A204.1 (cell line): ENCODE results near the gene CREB5.

ENCODE experiments used
- FAIRE-seq: peaks from 2 replicates; lab custom pipeline; 2012; peaks lifted over from hg19 to GRCh38; lab: Jason Lieb, UNC

Gene CREB5

DNA sequence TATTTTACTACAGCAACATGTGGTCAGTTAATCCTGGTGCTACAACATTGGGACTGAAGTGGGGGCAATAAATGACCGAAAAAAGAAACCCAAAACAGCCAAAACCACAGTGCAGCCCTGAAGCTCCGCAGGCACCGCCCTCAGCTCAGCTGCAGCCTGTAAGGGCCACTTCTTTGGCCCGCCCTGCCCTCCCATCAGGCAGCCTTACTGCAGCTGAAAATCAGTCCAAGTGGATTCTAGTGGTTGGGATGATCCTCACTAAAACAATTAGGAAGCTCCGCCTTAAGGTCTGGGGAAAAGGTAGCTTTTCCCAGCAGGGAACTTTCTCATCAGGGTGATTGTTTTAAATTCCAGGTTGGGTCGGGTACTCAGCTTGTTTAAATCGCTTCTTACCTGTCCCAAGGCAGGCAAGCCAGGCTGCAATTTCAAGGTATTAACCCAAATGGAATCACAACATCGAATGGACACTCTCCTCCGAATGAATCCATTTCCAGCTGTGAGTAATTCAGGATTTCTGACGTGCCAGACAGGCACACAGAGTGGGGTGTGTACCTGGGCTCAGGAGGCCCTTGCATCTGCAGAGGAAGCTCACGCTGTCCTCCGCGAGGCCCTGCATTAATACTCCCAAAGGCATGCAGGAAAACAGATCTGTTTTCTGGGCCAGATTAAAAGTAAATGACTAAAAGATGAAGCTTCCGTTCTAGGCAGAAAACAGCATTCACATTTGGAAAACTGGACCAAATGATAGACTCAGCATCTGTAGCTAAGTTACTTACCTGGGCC is 104.3 kb downstream of the CREB5 start:
- FAIRE-seq, result no peak

DNA sequence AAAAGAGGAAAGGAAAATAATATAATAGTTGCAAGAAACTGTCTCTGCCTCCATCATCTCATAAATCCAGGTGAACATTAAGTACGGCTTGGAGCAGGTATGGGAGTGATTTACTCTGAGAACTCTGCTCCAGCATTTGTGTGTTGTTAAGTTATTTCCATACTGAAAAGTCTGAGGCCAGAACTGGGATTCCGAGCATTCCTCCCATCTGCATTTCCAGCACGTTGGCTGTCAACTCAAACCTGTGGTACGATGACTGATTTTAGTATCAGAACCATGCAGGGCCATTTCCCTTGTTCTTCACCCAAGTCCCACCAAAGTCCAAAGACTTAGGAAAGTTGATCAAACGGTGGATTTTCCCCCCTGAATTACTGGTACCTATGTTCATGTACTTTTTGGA is 104.9 kb downstream of the CREB5 start:
- no peak for FAIRE-seq

GRCh38 chr7:28517606-28518005 is 105.3 kb downstream of the CREB5 start:
- no peak for FAIRE-seq

GRCh38 chr7:28520074-28521015 is 108.0 kb downstream of the CREB5 start:
- FAIRE-seq, result no peak

DNA sequence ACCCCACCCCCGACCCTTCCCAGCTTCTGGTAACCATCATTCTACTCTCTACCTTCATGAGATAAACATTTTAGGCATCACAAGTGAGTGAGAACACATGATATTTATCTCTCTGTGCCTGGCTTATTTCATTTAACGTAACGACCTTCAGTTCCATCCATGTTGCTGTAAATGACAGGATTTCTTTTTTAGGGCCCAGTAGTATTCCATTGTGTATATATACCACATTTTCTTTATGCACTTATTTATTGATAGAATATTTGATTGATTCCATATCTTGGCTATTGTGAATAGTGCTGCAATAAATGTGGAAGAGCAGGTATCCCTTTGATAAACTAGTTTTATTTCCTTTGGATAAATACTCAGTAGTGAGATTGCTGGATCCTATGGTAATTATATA is 112.7 kb downstream of the CREB5 start:
- no peak for FAIRE-seq

DNA sequence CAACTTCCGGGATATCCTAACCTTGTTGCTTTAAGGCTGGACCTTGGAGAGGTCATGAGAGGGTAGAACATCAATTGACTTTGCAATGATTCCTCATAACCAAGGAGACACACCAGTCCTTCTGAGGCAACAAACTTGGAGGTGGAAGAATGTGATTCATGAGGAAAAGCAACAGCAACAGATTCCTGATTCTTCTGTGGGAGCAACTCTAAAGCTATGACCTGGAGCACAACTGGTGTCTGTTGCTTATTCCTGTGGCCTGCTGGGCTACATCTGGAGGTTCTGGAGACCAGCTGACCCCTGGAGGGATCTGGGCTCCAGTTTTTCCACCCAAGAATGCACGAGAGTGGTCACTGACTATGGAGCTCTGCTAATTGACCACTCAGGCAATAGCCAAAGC is 116.6 kb downstream of the CREB5 start:
- no peak for FAIRE-seq

GRCh38 chr7:28529755-28530154 is 117.4 kb downstream of the CREB5 start:
- no peak for FAIRE-seq

DNA sequence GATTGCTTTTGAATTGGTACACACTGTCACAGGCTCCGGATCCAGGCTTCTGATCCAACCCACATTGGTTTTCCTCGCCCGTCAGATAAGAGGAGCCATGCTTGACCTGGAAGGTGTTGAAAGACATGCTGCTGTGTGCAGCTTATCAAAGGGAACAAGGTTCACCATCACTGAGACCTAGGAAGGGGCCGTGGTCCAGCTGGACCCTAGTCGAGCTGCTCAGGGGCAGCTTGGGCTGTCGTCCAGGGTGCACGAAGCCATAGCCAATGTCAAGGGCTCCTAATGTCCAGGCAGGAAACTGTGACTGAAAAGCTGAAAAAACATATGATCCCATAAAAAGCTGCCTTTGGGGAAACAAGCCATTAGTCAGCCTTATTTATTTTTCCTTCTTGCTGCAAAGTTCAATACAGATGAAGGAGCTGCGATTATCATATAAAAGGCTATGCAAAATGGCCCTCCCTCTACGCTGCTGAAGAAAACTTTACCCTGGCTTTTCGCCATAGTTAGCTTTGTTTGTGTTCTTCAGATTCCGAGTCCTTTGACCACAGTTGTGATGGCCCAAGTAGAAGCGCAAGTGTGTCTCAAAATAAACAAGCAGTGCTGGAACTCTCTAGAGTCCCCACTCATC is 118.0 kb downstream of the CREB5 start:
- no peak for FAIRE-seq

GRCh38 chr7:28530803-28531175 is 118.5 kb downstream of the CREB5 start:
- FAIRE-seq, result no peak

DNA sequence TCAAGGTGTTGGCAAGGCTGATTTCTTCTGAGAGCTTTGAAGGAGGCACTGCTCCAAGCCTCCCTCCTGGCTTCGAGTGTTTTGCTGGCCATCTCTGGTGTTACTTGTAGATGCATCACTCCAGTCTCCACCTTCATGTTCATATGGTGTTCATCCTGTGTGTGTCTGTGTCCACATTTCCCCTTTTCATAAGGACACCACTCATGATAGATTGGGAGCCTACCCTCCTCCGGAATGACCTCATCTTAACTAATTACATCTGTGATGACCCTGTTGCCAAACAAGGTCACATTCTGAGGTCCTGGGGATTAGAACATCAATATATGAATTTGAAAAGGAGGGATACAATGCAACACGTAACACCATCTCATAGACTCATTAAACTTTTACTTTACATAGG is 119.0 kb downstream of the CREB5 start:
- FAIRE-seq, result no peak

DNA sequence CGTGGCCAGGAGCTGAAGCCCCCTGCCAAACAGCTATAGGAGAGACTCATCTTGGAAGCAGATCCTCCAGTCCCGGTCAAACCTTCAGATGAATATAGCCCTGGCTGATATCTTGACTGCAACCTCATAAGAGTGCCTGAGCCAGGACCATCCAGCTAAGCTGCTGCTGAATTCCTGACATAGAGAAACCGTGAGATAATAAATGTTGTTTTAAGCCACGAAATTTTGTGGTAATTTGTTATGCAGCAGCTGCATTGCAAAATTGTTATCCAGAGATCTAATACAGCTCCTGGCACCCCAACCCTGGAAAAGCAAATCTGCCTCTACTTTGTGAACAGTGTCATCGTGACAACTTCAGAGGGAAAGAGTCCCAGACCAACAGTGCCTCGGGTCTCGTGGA is 119.9 kb downstream of the CREB5 start:
- FAIRE-seq, result no peak

DNA sequence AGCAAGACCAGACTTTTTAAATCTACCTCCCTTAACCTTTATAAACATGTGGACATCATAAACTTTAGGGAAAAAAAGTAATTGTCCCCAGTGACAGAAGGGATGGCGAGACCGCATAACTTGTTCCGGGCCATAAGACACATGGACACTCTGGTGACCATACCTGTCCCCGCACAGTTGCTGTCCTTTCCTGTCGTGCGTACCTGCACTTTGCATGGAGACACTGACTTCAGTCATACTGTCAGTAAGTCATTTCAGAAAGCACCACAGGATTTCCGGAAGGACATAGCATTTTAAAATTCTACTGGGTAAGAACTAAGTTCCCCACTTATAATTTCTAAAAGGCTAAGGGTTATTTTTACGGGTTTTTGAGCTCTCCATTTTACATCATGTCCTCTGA is 120.9 kb downstream of the CREB5 start:
- FAIRE-seq, result no peak

- no peak for FAIRE-seq
Measured at GRCh38 chr7:28533731-28534531, 121.6 kb downstream of the CREB5 start.

DNA sequence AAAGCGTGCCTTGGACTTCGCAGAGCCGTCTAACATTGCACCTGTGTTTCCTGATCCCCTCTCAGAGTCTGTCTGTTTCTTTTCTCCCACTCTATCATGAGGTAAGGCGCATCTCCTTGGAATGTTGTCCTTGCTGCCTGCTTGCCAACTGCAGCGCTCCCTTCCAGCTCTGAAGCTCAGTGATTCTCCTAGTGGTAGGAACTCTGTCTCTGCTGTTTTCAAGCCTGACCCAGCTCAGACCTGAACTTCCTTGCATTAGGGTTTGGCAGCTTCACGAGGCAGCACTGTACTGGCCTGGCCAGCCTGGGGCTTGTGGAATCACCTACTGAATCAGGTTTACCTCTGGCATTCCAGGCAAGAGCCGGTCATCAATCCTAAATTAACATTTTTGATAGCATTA is 123.9 kb downstream of the CREB5 start:
- no peak for FAIRE-seq

DNA sequence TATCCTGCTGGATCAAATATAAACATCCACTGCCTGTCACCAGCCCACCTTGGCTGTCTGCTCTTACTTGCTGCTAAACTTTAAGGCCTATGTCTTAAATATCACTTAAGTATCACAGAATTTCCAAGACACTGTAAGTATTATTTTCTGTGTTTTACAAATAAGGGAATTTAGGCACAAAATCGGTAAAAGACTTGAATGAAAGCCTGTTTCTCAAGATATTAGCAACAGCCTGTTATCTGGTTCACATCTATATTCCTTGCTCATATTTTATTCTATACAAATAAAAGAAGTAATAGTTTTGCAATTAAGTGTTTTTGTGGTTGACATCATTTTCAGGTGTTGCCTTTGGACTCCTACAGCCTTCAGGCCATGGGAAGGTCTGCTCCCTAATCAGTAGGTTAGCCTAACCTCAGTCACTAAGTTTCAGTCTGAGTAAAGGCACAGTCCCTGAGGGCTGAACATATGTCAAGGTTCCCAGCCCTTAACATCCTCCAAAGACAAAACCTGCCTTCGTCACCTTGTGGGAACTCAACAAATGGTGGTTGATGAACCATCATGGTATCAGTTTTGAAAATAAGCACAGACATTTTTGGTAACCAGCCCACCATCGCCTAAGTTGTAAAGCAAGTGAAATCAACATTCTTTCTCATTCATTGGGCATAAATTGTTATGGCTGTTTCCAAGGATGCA is 127.1 kb downstream of the CREB5 start:
- FAIRE-seq, result no peak

DNA sequence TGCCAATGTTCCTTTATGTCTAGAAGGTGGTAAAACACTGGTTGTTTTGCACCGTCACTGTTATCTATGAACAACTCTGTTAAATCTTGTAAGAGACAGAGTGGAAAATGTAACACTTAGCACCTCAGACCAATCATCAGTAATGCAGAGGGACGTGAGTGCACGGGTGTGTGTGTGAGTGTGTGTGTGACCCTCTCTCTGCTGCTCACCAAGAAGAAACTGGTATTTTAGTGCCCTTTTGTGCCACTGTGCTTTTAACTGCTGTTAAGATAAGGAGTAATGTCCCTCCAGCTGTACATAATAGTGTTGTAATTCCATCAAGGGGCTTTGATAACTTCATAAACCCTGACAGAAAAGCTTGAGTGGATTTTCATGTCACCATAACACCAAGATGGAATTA is 130.1 kb downstream of the CREB5 start:
- no peak for FAIRE-seq

DNA sequence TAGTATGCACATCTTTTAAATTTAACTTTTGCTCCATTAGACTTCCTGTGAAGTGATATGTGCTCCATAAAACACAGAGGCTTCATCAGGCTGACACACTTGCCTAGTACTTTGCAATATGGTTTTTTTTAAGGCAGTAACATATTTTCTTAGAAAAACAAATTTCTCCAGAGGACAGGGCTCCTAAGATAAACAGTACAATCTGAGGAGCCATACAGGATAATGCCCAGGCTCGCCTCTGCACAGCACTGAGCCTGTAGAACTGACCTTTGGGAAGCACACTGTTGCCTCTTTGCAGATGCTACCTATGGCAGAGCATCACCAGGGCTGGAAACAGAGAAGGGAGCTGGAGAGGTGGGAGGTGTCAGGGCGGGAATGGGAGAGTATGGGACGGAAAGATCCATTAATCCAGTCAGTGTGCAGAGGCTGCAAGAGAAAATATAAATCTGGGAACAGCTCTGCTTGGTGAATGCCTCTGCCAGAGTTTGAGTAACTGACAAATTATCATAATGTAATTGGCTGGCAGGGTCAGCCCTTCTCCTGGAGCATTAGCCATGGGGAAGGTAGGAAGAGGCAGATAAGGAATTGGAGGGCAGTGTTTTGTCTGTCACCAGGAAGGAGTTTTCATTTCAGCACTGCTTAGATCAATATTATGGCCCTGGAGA is 132.3 kb downstream of the CREB5 start:
- no peak for FAIRE-seq

- FAIRE-seq, result no peak
Measured at GRCh38 chr7:28546067-28546466, 133.7 kb downstream of the CREB5 start.

- no peak for FAIRE-seq
Measured at GRCh38 chr7:28547115-28547514, 134.8 kb downstream of the CREB5 start.

- FAIRE-seq, result no peak
Measured at GRCh38 chr7:28548416-28548815, 136.1 kb downstream of the CREB5 start.

- no peak for FAIRE-seq
Measured at GRCh38 chr7:28549998-28550397, 137.7 kb downstream of the CREB5 start.
